LHCN-M2 (cell line): Measurements from ENCODE around the gene LRRC70. TPM values are rescaled to one million over a fixed set of nuclear protein-coding genes. Genes with fewer than 3 reads are reported as not detected.
"Not testable (repeated sequence)": the region's sequence is repeated elsewhere in the genome, so short reads cannot be mapped to it uniquely, and the experiment has no call there.

Experiments used
- DNase-seq: peaks from one replicate; pipeline ENCODE4 v3.0.0-alpha.2; 2012; ENCODE audit warnings: low read depth
- polyA plus RNA-seq: library from polyadenylated mRNA; unstranded; fragments of >200 nt; gene quantifications from one replicate; pipeline ENCODE4 v1.2.1, GENCODE V29; 2012; ENCODE audit warnings: missing spikeins
- total RNA-seq: library from RNA; depleted of rRNA; stranded (reverse); fragments of >200 nt; gene quantifications from 2 replicates; pipeline ENCODE4 v1.2.3, GENCODE V29; 2014; rRNA removed

The LRRC70 gene
- 0.17 and 0.83 TPM in 2 replicates for total RNA-seq
- polyA plus RNA-seq, result 0.18 TPM

DNA sequence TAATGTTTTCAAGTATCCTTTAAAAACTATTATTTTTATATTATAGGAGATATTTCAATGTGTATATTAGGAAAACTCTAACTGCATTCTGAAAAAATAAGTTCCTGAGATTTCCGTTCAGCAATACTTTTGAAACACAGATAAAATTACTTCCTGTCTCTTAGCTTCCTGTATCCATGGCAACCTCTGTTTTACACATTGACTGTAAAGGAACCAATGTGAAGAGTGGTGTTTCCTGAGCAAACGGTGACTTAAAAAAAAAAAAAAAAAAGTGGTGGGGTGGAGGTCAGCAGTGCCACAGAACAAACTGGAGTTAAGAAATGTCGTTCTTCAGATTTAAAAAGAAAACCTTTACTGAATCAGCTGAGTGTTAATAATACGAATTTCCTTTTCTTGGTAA, at the start of gene LRRC70:
LRRC70 (plus strand) TSS at position 280 of the 400 bp plus-strand sequence. CDS start 620 bp downstream, outside the sequence.
- DNase-seq, result peak; percentile 30

GRCh38 chr5:62533597-62533996, 45.0 kb upstream of the LRRC70 start:
- DNase-seq, result no peak

- DNase-seq, result no peak
Measured at GRCh38 chr5:62534461-62535236, 44.0 kb upstream of the LRRC70 start.

GRCh38 chr5:62536232-62536631, 42.4 kb upstream of the LRRC70 start:
- no peak for DNase-seq

GRCh38 chr5:62536783-62537182, 41.8 kb upstream of the LRRC70 start:
- DNase-seq, result no peak

GRCh38 chr5:62538017-62538942, 40.3 kb upstream of the LRRC70 start:
- peak; percentile 70 for DNase-seq

DNA sequence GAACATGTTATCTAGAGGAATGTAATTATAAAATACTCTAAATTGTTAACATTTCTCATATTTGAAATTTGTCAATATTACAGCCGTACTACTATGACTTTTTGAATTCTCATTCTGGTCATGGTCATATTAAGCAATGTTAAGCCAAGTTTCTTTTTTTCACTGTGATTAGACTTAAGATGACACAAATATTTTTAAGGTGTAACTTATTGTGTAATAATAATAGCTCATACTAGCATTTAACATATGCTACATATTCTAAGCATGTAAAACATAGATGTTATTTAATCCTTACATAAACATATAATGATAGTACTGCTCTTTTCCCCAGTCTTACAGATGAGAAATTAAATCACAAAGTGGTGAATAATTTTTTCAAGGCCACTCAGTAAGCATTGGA, 35.9 kb upstream of the LRRC70 start:
- DNase-seq, result no peak

DNA sequence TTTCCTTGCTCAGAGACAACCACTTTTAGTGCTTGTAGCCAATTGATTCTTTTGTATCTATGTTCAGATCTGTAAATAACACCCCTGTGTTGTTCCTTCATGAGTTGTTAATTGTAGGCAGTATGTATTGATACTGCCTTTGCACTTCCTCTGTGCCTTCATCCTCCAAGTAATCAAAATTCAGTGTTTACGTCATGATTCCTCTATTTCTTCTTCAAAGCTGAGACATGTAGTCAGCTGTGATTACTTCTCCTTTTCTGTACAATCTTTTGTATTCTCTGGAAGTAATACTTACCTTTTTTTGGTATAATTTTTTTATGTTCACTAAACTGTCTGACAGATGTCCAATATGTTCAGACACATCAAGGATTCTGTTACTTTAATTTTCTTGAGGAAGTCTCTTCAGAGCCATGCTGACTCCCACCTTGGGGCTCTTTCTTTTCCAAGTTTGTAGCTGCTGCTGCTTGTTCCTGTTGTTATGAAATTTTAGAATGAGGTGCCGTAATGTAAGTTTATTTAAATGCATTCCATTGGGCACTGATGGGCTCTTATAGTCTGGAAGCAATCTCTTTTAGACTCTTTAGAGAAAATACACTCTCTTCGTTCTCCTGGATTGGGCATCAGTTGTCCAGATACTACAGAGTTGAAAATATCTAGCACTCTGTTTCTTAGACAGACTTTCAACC, 30.5 kb upstream of the LRRC70 start:
- no peak for DNase-seq

- DNase-seq, result no peak
Measured at GRCh38 chr5:62550103-62550502, 28.5 kb upstream of the LRRC70 start.

GRCh38 chr5:62555930-62556329, 22.7 kb upstream of the LRRC70 start:
- DNase-seq, result no peak

DNA sequence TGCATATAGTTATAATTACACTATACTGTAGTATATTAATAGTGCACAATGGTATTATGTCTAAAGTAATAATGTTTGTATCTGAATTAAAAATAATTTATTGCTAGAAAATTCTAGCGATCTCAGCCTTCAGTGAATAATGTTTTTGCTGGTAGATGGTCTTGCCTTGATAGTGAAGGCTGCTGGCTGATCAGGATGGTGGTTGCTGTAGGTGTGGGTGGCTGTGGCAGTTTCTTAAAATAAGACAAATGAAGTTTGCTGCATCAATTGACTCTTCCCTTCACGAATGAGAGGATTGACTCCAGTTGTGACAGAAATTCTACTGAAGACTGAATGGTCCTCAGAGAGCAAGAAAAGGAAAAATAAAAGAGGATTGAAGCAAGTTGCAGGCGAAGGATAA, 19.7 kb upstream of the LRRC70 start:
- DNase-seq, result no peak

GRCh38 chr5:62560786-62561185, 17.8 kb upstream of the LRRC70 start:
- DNase-seq, result no peak

DNA sequence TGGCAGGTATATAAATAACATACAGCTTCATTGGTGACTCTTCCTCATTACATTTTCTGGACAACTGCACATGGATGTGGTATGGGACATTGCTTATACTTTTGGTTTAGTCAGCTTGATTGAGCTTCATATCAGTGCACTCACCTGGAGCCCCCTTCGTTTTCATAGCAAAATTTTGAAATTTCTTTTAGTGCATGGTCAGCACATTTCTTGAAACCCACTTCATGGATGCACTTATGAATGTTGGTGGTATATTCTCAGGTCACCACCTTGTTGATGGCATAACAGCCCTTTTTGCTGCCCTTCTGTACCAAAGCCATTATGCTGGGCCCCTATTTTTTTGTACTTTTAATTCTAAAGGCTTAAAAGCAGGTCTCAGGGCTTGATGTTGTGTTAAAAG, 16.7 kb upstream of the LRRC70 start:
- DNase-seq, result no peak

DNA sequence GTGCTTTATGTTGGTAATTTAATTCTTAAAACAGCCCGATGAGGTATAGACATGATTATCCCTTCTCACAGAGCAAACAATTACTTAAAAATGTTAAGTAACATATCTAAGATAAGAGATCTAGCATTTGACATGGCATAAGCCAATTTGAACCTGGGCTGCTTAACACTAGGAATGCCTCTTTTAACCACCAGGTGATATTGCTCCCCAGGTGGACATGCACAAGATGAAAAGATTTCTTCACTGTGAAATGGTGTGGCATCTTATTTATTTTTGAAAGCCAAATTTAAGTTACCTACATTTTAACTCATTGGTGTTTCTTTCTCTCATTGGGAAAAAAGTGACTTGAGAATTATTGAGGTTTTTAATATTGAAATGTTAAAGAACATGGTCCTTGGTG, 15.8 kb upstream of the LRRC70 start:
- DNase-seq, result no peak

DNA sequence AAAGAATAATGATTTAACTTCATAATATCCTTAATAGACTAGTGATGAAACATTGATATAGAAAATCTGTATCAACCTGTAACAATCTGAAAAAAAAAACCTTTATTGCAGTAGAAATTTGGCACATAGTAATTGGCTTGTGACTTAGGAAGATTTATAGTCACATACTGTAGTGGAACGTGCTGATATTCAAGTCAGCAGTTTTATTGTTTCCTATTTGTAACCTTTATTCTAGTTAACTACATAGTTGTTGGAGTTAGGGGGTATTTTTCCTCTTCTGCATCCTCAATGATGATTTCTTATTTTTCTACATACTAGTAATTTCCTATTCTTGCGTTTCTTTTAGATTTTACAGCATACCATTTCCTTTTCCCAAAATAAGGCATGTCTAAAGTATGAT, 14.5 kb upstream of the LRRC70 start:
- no peak for DNase-seq

GRCh38 chr5:62565740-62566139, 12.9 kb upstream of the LRRC70 start:
- DNase-seq, result not testable (repeated sequence)

DNA sequence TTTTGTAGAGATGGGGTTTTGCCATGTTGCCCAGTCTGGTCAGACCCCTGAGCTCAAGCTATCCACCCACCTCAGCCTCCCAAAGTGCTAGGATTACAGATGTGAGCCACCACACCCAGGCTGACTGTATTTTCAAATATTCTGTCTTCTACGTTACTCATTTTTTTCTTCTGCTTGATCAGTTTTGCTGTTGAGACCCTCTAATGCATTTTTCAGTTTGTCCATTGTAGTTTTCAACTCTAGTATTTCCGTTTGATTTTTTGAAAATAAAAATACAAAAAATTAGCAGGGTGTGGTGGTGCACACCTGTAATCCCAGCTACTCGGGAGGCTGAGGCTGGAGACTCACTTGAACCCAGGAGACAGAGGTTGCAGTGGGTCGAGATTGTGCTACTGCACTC, 10.5 kb upstream of the LRRC70 start:
- no peak for DNase-seq

DNA sequence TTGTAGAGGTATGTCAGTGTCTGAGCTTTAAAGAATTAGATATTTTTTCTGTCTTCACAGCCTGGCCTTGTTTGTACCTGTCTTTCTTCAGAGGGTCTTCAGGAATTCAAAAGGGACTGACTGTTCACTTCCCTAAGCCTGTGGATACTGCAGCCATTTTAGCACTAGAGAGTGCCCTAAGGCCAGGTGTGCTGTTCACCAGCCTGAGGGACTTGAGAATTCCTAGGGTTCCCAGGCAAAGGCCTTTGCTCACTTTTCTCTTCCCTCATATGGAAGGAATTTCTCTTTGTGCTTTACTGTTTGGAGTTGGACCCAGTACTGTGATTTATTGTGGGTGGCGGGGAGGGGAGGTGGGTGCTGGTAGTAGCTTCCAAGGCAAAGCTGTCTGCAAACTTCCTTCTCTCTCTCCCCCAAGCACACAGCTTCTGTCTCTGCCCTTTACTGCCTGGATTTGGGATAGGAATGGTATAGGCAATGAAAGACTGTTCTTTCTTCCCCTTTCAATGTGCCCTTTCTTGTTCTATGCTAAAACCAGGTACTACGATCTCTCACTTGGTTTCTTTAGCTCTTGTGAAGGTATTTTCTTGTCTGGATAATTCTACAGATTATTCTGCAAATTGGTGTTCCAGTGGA, 9.7 kb upstream of the LRRC70 start:
- no peak for DNase-seq

- no peak for DNase-seq
Measured at GRCh38 chr5:62569470-62569869, 9.1 kb upstream of the LRRC70 start.

- no peak for DNase-seq
Measured at GRCh38 chr5:62572918-62573514, 5.6 kb upstream of the LRRC70 start.

DNA sequence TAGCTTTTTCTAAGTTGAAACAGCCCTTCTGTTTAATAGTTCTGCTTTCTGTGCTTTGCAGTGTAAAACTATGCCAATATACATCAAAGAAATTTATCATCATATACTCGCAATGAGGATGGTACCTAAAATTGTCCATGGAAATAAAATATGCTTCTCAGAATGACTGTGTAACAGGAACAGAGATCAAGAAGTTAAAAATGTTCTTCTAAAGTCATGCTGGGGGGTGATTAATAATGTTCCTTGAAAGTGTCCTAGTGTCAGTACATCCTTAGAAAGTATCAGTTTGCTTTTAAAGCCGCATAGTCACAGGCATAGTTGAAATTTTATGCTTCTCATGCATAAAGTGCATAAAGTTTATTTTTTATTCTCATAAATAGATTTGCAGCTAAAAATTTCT, 4.0 kb upstream of the LRRC70 start:
- no peak for DNase-seq
